H4 (cell line): Measurements from ENCODE around the gene CANT1. TPM values are rescaled to one million over a fixed set of nuclear protein-coding genes. Genes with fewer than 3 reads are reported as not detected.

Experiments
- DNase-seq: peaks from one replicate; pipeline ENCODE4 v3.0.0-alpha.2; 2015; ENCODE audit warnings: low spot score
- total RNA-seq: library from RNA; depleted of rRNA; stranded (reverse); fragments of >200 nt; shearing (Covaris generic); gene quantifications from 2 replicates; pipeline ENCODE4 v1.2.3, GENCODE V29; 2014

Gene CANT1
- total RNA-seq, 1 experiment from 2014 or later = 56.9 TPM

GRCh38 chr17:79008666-79009387, 737 bp downstream of the CANT1 start:
- no peak for DNase-seq

GRCh38 chr17:79007504-79008381, 1.8 kb downstream of the CANT1 start:
- no peak for DNase-seq

- no peak for DNase-seq
Measured at GRCh38 chr17:79006794-79007503, 2.6 kb downstream of the CANT1 start.

- no peak for DNase-seq
Measured at GRCh38 chr17:79006046-79006445, 3.5 kb downstream of the CANT1 start.

GRCh38 chr17:79005063-79005861, 4.3 kb downstream of the CANT1 start:
- DNase-seq = no peak

- DNase-seq = no peak
Measured at GRCh38 chr17:79003661-79004411, 5.7 kb downstream of the CANT1 start.

GRCh38 chr17:79002796-79003593, 6.6 kb downstream of the CANT1 start:
- no peak for DNase-seq

GRCh38 chr17:79002291-79002690, 7.3 kb downstream of the CANT1 start:
- no peak for DNase-seq

GRCh38 chr17:79001190-79002020, 8.2 kb downstream of the CANT1 start:
- DNase-seq = no peak

GRCh38 chr17:79000396-79001189, 9.0 kb downstream of the CANT1 start:
- no peak for DNase-seq

GRCh38 chr17:78999947-79000395, 9.6 kb downstream of the CANT1 start:
- no peak for DNase-seq

- DNase-seq = no peak
Measured at GRCh38 chr17:78999056-78999768, 10.4 kb downstream of the CANT1 start.

GRCh38 chr17:78998311-78999055, 11.1 kb downstream of the CANT1 start:
- no peak for DNase-seq

- DNase-seq = no peak
Measured at GRCh38 chr17:78997881-78998280, 11.7 kb downstream of the CANT1 start.

GRCh38 chr17:78997231-78997741, 12.3 kb downstream of the CANT1 start:
- no peak for DNase-seq

GRCh38 chr17:78996781-78997201, 12.8 kb downstream of the CANT1 start:
- no peak for DNase-seq
